A673 (cell line): ENCODE results near the gene CEMIP.

Source experiments
- EZH2 ChIP-seq: fragments of 200-600 bp; sonication (generic); IDR thresholded peaks from 2 replicates; pipeline ENCODE4 v1.6.1; 2017; ENCODE audit warnings: borderline replicate concordance, low read depth, mild to moderate bottlenecking, mixed read lengths, antibody characterized with exemption, low read length; ENCODE audit not compliant: poor library complexity, severe bottlenecking
- TF ChIP-seq, protein P1 (sequence below): fragments of 300-800, 200-600 bp; sonication (generic); conservative IDR thresholded peaks from 2 replicates; pipeline ENCODE4 v1.5.1; 2017; ENCODE audit warnings: low read depth, mild to moderate bottlenecking, antibody characterized with exemption, low read length, moderate library complexity, mixed read lengths

DNA sequence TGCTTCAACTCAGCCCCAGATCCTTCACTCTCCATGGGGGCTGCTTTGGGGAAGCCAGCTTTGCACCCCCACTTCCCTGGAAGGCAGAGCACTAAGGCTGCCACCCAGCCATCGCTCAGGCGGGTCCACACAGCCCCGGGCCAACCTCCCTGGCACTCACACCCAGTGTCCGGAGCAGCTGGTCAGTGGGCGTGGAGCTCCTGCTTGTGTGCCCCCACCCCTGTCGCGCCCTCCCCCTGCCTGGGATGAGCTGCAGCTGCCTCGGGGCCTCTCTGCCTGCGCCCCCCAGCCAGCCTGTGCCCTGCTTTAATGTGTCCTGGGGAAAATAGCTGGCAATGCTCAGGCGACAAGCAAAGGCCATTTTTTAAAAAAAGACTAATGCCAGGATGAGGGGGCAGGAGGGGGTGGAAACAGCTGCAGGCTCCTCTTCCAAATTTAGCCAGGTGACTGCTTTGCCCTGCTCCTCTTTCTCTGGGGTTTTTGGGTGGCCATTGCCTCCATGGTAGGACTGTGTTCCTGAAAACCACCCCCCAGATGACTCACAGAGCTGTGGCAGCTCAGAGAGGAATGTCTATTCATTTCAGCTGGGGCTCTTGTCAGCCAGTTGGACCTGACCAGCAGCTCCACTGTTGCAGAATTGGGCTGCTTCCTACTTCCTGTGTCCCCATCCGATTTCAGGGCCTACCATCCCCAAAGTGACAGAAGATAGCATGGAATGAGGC is 65.0 kb downstream of the CEMIP start:
- TF ChIP-seq, protein P1, sequence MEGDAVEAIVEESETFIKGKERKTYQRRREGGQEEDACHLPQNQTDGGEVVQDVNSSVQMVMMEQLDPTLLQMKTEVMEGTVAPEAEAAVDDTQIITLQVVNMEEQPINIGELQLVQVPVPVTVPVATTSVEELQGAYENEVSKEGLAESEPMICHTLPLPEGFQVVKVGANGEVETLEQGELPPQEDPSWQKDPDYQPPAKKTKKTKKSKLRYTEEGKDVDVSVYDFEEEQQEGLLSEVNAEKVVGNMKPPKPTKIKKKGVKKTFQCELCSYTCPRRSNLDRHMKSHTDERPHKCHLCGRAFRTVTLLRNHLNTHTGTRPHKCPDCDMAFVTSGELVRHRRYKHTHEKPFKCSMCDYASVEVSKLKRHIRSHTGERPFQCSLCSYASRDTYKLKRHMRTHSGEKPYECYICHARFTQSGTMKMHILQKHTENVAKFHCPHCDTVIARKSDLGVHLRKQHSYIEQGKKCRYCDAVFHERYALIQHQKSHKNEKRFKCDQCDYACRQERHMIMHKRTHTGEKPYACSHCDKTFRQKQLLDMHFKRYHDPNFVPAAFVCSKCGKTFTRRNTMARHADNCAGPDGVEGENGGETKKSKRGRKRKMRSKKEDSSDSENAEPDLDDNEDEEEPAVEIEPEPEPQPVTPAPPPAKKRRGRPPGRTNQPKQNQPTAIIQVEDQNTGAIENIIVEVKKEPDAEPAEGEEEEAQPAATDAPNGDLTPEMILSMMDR, result no peak
- no peak for TF ChIP-seq EZH2
